Osteocyte (in vitro differentiated cells): Measurements from ENCODE around the gene PPP6R2. TPM values are rescaled to one million over a fixed set of nuclear protein-coding genes. Genes with fewer than 3 reads are reported as not detected.

Experiments
- DNase-seq: peaks from one replicate; pipeline ENCODE4 v3.0.0; 2021; ENCODE audit warnings: mixed read lengths; ENCODE audit not compliant: unreplicated experiment; ENCODE audit errors: extremely low spot score
- H3K27ac Mint-ChIP-seq: one replicate; pipeline ENCODE4 v1.8.0; 2021; ENCODE audit warnings: mild to moderate bottlenecking, mixed read lengths; ENCODE audit not compliant: unreplicated experiment
- H3K27me3 Mint-ChIP-seq: one replicate; pipeline ENCODE4 v1.8.0; 2021; ENCODE audit warnings: mixed read lengths; ENCODE audit not compliant: unreplicated experiment
- H3K36me3 Mint-ChIP-seq: one replicate; pipeline ENCODE4 v1.8.0; 2021; ENCODE audit warnings: mixed read lengths; ENCODE audit not compliant: unreplicated experiment
- H3K4me1 Mint-ChIP-seq: one replicate; pipeline ENCODE4 v1.8.0; 2021; ENCODE audit warnings: mixed read lengths; ENCODE audit not compliant: unreplicated experiment
- H3K4me3 Mint-ChIP-seq: one replicate; pipeline ENCODE4 v1.8.0; 2021; ENCODE audit warnings: mild to moderate bottlenecking, moderate library complexity, mixed read lengths; ENCODE audit not compliant: unreplicated experiment
- H3K9me3 Mint-ChIP-seq: one replicate; pipeline ENCODE4 v1.8.0; 2021; ENCODE audit warnings: mixed read lengths; ENCODE audit not compliant: unreplicated experiment
- total RNA-seq: library from RNA; stranded (reverse); gene quantifications from 2 replicates; pipeline ENCODE4 v1.2.1, GENCODE V29; 2021
- TF ChIP-seq, protein P1 (sequence below): fragments of 200-600 bp; sonication (generic); IDR thresholded peaks from 2 replicates; pipeline ENCODE4 v1.5.0; 2021; ENCODE audit warnings: antibody characterized with exemption, mild to moderate bottlenecking, moderate library complexity

PPP6R2 gene
- total RNA-seq, 1 donor from 2014 or later: 62.6 TPM

DNA sequence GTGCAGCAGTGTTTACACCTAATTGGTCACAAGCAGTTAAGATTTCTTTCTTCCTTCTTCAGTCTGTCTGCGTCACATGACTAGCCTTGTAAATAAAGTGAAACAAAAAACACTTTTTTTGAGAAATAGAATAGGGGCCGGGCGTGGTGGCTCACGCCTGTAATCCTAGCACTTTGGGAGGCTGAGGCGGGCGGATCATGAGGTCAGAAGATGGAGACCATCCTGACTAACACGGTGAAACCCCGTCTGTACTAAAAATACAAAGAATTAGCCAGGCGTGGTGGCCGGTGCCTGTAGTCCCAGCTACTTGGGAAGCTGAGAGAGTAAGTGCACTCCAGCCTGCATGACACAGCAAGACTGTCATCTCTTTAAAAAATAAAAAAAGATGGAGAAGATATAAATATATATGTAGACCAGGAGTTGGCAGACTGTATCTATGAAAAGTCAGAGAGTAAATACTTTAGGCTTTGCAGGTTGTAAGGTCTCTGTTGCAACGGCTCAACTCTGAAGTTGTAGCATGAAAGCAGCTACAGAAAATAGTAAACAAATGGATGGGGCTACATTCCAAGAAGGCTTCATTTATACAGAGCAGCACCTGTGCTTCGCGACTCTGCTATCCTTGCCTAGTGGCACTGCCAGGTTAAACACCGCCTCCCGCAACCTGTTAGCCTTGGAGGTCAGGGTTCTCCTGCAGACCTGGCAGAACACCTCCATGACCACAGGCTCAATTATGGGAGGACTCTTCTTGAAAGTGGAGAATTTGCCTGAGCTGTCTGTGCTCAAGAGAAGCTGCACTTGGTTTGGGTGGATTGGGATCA is 55.9 kb downstream of the PPP6R2 start:
- no peaks in the 10 kb centered on the region for H3K27me3 Mint-ChIP-seq
- peaks cover 23% of the 10 kb centered on the region for H3K36me3 Mint-ChIP-seq
- no peaks in the 10 kb centered on the region for H3K9me3 Mint-ChIP-seq
- no peak for DNase-seq
- H3K4me1 Mint-ChIP-seq: peaks cover 13% of the 10 kb centered on the region
- TF ChIP-seq, protein P1, sequence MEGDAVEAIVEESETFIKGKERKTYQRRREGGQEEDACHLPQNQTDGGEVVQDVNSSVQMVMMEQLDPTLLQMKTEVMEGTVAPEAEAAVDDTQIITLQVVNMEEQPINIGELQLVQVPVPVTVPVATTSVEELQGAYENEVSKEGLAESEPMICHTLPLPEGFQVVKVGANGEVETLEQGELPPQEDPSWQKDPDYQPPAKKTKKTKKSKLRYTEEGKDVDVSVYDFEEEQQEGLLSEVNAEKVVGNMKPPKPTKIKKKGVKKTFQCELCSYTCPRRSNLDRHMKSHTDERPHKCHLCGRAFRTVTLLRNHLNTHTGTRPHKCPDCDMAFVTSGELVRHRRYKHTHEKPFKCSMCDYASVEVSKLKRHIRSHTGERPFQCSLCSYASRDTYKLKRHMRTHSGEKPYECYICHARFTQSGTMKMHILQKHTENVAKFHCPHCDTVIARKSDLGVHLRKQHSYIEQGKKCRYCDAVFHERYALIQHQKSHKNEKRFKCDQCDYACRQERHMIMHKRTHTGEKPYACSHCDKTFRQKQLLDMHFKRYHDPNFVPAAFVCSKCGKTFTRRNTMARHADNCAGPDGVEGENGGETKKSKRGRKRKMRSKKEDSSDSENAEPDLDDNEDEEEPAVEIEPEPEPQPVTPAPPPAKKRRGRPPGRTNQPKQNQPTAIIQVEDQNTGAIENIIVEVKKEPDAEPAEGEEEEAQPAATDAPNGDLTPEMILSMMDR: no peak
- H3K4me3 Mint-ChIP-seq: no peak overlapping the region
- peak overlapping the region; percentile 23 for H3K27ac Mint-ChIP-seq

DNA sequence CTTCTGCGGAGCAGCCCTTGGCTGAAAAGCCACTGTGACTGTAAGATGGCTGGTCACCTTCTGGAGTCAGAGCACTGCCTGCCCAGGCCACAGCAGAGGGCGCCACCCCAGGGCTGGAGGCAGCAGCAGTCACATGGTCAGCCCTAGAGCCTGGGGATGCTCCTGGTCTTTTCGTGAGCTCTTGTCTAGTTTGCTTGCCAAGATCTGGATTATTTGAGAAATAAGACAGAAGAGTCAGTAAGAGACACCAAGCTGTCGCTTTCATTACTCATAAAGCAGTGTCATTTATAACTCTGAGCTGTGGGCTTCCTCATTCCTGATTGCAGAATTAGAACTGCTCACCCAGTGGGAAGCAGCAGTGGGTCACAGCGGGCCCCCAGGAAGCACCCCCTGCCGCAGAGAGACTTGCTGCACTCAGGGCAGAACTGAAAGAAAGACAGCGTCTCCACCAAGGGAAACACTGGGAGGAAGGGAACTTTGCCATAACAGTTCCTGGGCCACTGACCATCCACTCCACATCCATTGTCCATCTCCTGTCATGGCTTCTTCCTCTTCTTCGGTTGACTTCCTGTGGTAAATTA is 56.7 kb downstream of the PPP6R2 start:
- Mint-ChIP-seq H3K9me3 (no peaks in the 10 kb centered on the region), H3K4me1 (peaks cover 13% of the 10 kb centered on the region), H3K27ac (no peak overlapping the region), H3K36me3 (peaks cover 21% of the 10 kb centered on the region), H3K4me3 (no peak overlapping the region), H3K27me3 (no peaks in the 10 kb centered on the region)
- TF ChIP-seq, protein P1: peak; percentile 40
- no peak for DNase-seq

DNA sequence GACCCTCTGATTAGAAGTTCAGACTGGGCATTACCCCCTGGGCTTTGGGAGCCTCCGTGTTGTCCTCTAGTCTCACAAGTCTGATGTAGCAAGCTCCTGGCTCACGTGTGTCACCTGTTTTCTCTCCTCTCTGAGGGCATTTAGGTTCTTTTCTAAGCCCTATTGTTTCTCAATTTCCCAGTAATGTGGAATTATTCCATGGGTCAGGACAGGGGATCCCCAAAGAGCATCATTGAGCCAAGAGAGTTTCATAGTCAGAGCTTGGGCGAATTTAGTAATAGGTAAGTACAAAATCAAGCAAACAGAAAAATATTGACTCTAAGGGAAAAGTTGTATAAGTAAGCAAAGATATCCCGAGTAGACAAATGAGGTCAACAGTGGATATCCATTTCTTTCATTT is 57.3 kb downstream of the PPP6R2 start:
- Mint-ChIP-seq H3K36me3 (peaks cover 16% of the 10 kb centered on the region), H3K9me3 (no peaks in the 10 kb centered on the region), H3K4me3 (no peak overlapping the region), H3K27ac (no peak overlapping the region), H3K27me3 (no peaks in the 10 kb centered on the region), H3K4me1 (peaks cover 13% of the 10 kb centered on the region)
- TF ChIP-seq, protein P1: no peak
- DNase-seq: no peak

DNA sequence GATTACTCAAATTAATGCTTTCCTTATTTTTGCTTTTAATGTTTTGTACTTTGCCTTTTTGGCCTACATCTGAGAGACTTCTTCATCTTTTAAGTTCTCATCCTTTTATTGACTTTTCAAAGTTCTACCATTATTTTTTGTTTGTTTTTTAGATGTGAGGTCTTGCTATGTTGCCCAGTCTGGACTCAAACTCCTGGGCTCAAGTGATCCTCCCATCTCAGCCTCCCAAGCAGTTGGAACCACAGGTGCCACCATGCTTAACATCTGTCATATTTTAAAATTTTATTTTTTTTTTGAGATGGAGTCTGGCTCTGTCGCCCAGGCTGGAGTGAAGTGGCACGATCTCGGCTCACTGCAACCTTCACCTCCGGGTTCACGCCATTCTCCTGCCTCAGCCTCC is 57.8 kb downstream of the PPP6R2 start:
- peaks cover 16% of the 10 kb centered on the region for H3K36me3 Mint-ChIP-seq
- H3K27ac Mint-ChIP-seq: no peak overlapping the region
- TF ChIP-seq, protein P1: no peak
- no peaks in the 10 kb centered on the region for H3K9me3 Mint-ChIP-seq
- no peak for DNase-seq
- H3K4me3 Mint-ChIP-seq: no peak overlapping the region
- H3K27me3 Mint-ChIP-seq: no peaks in the 10 kb centered on the region
- H3K4me1 Mint-ChIP-seq: peaks cover 13% of the 10 kb centered on the region

DNA sequence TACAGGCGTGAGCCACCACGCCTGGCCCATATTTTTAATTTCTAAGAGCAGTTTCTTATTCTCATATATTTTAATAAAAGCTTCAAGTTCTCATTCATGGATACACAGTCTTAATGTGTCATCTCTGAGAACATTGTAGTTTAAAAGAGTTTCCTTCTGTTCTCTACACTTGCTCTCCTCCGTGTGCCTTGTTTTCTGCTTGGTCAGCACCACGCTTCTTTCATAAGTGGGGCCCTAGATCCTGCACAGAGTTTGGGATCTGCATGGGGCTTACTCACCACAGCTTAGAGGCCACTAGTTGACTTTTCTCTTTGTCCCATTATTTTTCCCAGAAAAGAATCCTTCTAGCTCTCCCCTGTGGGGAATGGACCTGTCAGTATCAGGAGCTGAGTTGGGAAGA is 58.8 kb downstream of the PPP6R2 start:
- TF ChIP-seq, protein P1: no peak
- Mint-ChIP-seq H3K27me3 (no peaks in the 10 kb centered on the region), H3K36me3 (peaks cover 20% of the 10 kb centered on the region), H3K4me3 (no peak overlapping the region), H3K9me3 (no peaks in the 10 kb centered on the region), H3K27ac (no peak overlapping the region), H3K4me1 (peaks cover 7% of the 10 kb centered on the region)
- no peak for DNase-seq
